K562 (cell line): ENCODE data around the gene UBE2B. TPM values are rescaled to one million over a fixed set of nuclear protein-coding genes. Genes with fewer than 3 reads are reported as not detected.

Experiments
- ATAC-seq: fragments of 200-7000 bp; cut with Tn5 transposase; 3 replicates; pipeline ENCODE4 v1.9.1; 2020; ENCODE audit warnings: moderate library complexity
- BruUV-seq: library from RNA; stranded (reverse); fragments of 400-500 nt; replicated peaks from 2 replicates; lab custom pipeline; 2021; lab: Mats Ljungman, UMichigan
- CTCF ChIA-PET: fragments of 300-600 bp; formaldehyde crosslinking; extraction: SDS; loops from one replicate; lab custom pipeline; 2021; ENCODE audit warnings: low intra/inter-chr PET ratio; lab: Yijun Ruan, JAX
- POLR2A ChIA-PET: fragments of 300-600, 350-650 bp; sonication (Branson Sonifier 250); formaldehyde crosslinking; extraction: SDS; loops from one replicate; lab custom pipeline; 2021; ENCODE audit warnings: antibody characterized with exemption, inconsistent platforms; lab: Yijun Ruan, JAX
- DNase-seq, 4 experiments: peaks; one replicate each; pipeline versions ENCODE4 v3.0.0 to v3.0.0-alpha.2; 2011 to 2018; ENCODE audit warnings: low spot score in 3 of 4, mixed read lengths in 3 of 4; ENCODE audit errors: extremely low read depth in 1 of 4
- FAIRE-seq: peaks from 2 replicates; lab custom pipeline; 2011; peaks lifted over from hg19 to GRCh38; lab: Jason Lieb, UNC
- H2AFZ ChIP-seq: 2 replicates; pipeline ENCODE4 v1.6.0; 2011; ENCODE audit warnings: low read depth, low read length, control low read depth, inconsistent platforms
- H3K27ac ChIP-seq: fragments of 200-600 bp; 3 replicates; pipeline ENCODE4 v1.8.0; 2011; ENCODE audit warnings: low read depth, mild to moderate bottlenecking, control low read depth, inconsistent platforms, low read length, moderate library complexity, mixed read lengths; ENCODE audit errors: extremely low read depth
- H3K27me3 ChIP-seq, 2 experiments: fragments of 300-600 bp in 1 of 2; 2 replicates in 1 of 2; 3 replicates in 1 of 2; pipeline versions ENCODE4 v1.6.0 to v1.8.0; 2011; ENCODE audit warnings: inconsistent platforms in 2 of 2, low read length in 2 of 2, mild to moderate bottlenecking in 1 of 2, mixed read lengths in 1 of 2, moderate library complexity in 1 of 2; ENCODE audit not compliant: control insufficient read depth in 2 of 2, insufficient read depth in 2 of 2
- H3K36me3 ChIP-seq: fragments of 300-600 bp; 3 replicates; pipeline ENCODE4 v1.8.0; 2011; ENCODE audit warnings: mild to moderate bottlenecking, low read length, inconsistent platforms; ENCODE audit not compliant: control insufficient read depth, insufficient read depth
- H3K4me1 ChIP-seq, 2 experiments: fragments of 200-600 bp in 1 of 2; replicated peaks in 1 of 2; 2 replicates in 1 of 2; 3 replicates in 1 of 2; pipeline versions ENCODE4 v1.5.1 to v1.8.0; 2011; ENCODE audit warnings: inconsistent platforms in 2 of 2, low read length in 2 of 2, mild to moderate bottlenecking in 1 of 2, mixed read lengths in 1 of 2, moderate library complexity in 1 of 2; ENCODE audit not compliant: control insufficient read depth in 2 of 2, insufficient read depth in 2 of 2
- H3K4me2 ChIP-seq: 2 replicates; pipeline ENCODE4 v1.6.1; 2011; ENCODE audit warnings: low read length, control low read depth, inconsistent platforms, mixed read lengths; ENCODE audit not compliant: insufficient read depth
- H3K4me3 ChIP-seq: fragments of 200-600 bp; sonication (generic), shearing (Covaris generic); 2 replicates; pipeline ENCODE4 v1.5.1; 2016; ENCODE audit warnings: control low read depth, inconsistent platforms
- H3K79me2 ChIP-seq: fragments of 200-600 bp; 3 replicates; pipeline ENCODE4 v1.8.0; 2011; ENCODE audit warnings: low read length, inconsistent platforms; ENCODE audit not compliant: control insufficient read depth, insufficient read depth
- H3K9ac ChIP-seq, 2 experiments: 2 replicates each; pipeline versions ENCODE4 v1.6.0 to v1.6.1; 2011; ENCODE audit warnings: low read depth in 2 of 2, low read length in 2 of 2, control low read depth in 1 of 2, inconsistent platforms in 1 of 2, mild to moderate bottlenecking in 1 of 2, mixed read lengths in 1 of 2; ENCODE audit not compliant: insufficient read depth in 1 of 2
- H3K9me1 ChIP-seq: one replicate; pipeline ENCODE4 v1.6.0; 2011; ENCODE audit warnings: inconsistent platforms, mild to moderate bottlenecking, low read length, moderate library complexity; ENCODE audit not compliant: control insufficient read depth, insufficient read depth
- H3K9me3 ChIP-seq: replicated peaks from 2 replicates; pipeline ENCODE4 v1.5.1; 2011; ENCODE audit warnings: low read depth, low read length, inconsistent platforms; ENCODE audit not compliant: control insufficient read depth, insufficient read depth
- H4K20me1 ChIP-seq: replicated peaks from 2 replicates; pipeline ENCODE4 v1.6.1; 2011; ENCODE audit warnings: low read length, inconsistent platforms, mixed read lengths; ENCODE audit not compliant: control insufficient read depth, insufficient read depth
- BACH1 ChIP-seq: fragments of 200-800 bp; sonication (Bioruptor generic); IDR thresholded peaks from 2 replicates; pipeline ENCODE4 v1.6.1; 2016; ENCODE audit warnings: missing genetic modification characterization, missing compliant biosample characterization
- CTBP1 ChIP-seq: fragments of 450-650 bp; IDR thresholded peaks from 2 replicates; pipeline ENCODE4 v1.6.1; 2016; ENCODE audit warnings: borderline replicate concordance
- KHSRP ChIP-seq: fragments of 450-650 bp; IDR thresholded peaks from 2 replicates; pipeline ENCODE4 v1.6.1; 2017
- SIN3A ChIP-seq, 2 experiments: fragments of 150-350 bp in 1 of 2; IDR thresholded peaks; 2 replicates each; pipeline ENCODE4 v1.6.1; 2011 to 2016; ENCODE audit warnings: borderline replicate concordance in 2 of 2, low read depth in 2 of 2, low read length in 2 of 2, mild to moderate bottlenecking in 2 of 2, moderate library complexity in 2 of 2; ENCODE audit not compliant: control insufficient read depth in 1 of 2
- ZZZ3 ChIP-seq: fragments of 450-650 bp; IDR thresholded peaks from 2 replicates; pipeline ENCODE4 v1.6.1; 2016; ENCODE audit warnings: antibody characterized with exemption, mild to moderate bottlenecking, moderate library complexity
- WGBS: fragments of 100-300 bp; shearing (Covaris generic); methylation state at CpG from one replicate; pipeline ENCODE4 v1.1.6; 2016; ENCODE audit warnings: low coverage, mixed read lengths; ENCODE audit not compliant: insufficient coverage; ENCODE audit errors: missing lambda C conversion rate; 5-methylcytosine and 5-hydroxymethylcytosine counted together
- in situ Hi-C: fragments of 300-500 bp; cut with MboI; formaldehyde crosslinking; loops from 4 replicates; pipeline ENCODE4 v1.15.0; 2018; ENCODE audit warnings: inconsistent platforms, mixed read lengths
- intact Hi-C: fragments of 100-400 bp; cut with micrococcal nuclease; formaldehyde crosslinking; loops from 2 replicates; pipeline ENCODE4 v1.14.2; 2022
- polyA plus RNA-seq, 8 experiments: library from polyadenylated mRNA; depleted of rRNA in 4 of 8; stranded (reverse) in 5 of 8; unstranded in 3 of 8; fragments of >200 nt; fragmentation: Nextera tagmentation in 2 of 8; fragmentation: Illumina TruSeq in 1 of 8; extraction: Ambion mirVana in 2 of 8; extraction: Trizol in 1 of 8; gene quantifications; 2 replicates each; pipeline versions ENCODE4 v1.2.1 to v1.2.3, GENCODE V29; 2011 to 2014; ENCODE audit warnings: inconsistent platforms in 1 of 8, missing spikeins in 1 of 8
- total RNA-seq, 7 experiments: library from RNA; depleted of rRNA in 6 of 7; stranded (reverse); fragments of >200 nt in 6 of 7; fragmentation: Illumina TruSeq in 2 of 7; extraction: Trizol in 2 of 7; gene quantifications; 2 replicates each; pipeline versions ENCODE4 v1.2.1 to v1.2.3, GENCODE V29; 2011 to 2021; ENCODE audit warnings: low replicate concordance in 1 of 7
- TF ChIP-seq, protein P1 (sequence below): sonication (generic); formaldehyde crosslinking; IDR thresholded peaks from 2 replicates; pipeline ENCODE4 v1.8.0; 2022; ENCODE audit warnings: mild to moderate bottlenecking, missing genetic modification reagents
- TF ChIP-seq, protein P2 (sequence below): sonication (generic); formaldehyde crosslinking; IDR thresholded peaks from 2 replicates; pipeline ENCODE4 v1.9.0; 2022; ENCODE audit warnings: mild to moderate bottlenecking, missing genetic modification reagents

Gene UBE2B
- total and polyA plus RNA-seq, 9 of the 15 experiments (the other 6 are each of a cell fraction or from before 2014, with no cell fraction given) = 13.1 to 198 (median 75.5) TPM

DNA sequence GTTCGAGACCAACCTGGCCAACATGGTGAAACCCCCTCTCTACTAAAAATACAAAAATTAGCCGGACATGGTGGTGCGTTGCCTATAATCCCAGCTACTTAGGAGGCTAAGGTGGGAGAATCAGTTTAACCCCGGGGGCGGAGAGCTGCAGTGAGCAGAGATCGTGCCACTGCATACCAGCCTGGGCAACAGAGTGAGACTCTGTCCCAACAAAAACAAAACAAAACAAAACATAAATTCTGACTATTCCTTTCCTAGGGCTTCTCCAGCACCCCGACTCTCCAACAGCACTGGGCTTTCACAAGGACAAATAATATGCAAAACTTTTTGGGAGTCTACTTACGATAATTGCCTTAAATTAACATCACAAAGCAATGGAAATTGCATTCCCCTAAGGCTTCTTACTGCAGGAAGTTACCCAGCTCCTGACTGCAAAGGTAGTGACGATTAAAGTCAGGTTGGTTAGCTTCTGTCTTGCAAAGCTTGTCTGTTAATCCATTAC, 56.2 kb downstream of the UBE2B start (continued):
- TF ChIP-seq, protein P1, sequence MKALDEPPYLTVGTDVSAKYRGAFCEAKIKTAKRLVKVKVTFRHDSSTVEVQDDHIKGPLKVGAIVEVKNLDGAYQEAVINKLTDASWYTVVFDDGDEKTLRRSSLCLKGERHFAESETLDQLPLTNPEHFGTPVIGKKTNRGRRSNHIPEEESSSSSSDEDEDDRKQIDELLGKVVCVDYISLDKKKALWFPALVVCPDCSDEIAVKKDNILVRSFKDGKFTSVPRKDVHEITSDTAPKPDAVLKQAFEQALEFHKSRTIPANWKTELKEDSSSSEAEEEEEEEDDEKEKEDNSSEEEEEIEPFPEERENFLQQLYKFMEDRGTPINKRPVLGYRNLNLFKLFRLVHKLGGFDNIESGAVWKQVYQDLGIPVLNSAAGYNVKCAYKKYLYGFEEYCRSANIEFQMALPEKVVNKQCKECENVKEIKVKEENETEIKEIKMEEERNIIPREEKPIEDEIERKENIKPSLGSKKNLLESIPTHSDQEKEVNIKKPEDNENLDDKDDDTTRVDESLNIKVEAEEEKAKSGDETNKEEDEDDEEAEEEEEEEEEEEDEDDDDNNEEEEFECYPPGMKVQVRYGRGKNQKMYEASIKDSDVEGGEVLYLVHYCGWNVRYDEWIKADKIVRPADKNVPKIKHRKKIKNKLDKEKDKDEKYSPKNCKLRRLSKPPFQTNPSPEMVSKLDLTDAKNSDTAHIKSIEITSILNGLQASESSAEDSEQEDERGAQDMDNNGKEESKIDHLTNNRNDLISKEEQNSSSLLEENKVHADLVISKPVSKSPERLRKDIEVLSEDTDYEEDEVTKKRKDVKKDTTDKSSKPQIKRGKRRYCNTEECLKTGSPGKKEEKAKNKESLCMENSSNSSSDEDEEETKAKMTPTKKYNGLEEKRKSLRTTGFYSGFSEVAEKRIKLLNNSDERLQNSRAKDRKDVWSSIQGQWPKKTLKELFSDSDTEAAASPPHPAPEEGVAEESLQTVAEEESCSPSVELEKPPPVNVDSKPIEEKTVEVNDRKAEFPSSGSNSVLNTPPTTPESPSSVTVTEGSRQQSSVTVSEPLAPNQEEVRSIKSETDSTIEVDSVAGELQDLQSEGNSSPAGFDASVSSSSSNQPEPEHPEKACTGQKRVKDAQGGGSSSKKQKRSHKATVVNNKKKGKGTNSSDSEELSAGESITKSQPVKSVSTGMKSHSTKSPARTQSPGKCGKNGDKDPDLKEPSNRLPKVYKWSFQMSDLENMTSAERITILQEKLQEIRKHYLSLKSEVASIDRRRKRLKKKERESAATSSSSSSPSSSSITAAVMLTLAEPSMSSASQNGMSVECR (CRISPR knock-in tag) = no peak
- TF ChIP-seq, protein P2, sequence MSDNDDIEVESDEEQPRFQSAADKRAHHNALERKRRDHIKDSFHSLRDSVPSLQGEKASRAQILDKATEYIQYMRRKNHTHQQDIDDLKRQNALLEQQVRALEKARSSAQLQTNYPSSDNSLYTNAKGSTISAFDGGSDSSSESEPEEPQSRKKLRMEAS (CRISPR knock-in tag) = no peak
- TF ChIP-seq BACH1 (no peak), ZZZ3 (no peak), KHSRP (no peak)
- TF ChIP-seq, all 486 proteins: peak for 0

DNA sequence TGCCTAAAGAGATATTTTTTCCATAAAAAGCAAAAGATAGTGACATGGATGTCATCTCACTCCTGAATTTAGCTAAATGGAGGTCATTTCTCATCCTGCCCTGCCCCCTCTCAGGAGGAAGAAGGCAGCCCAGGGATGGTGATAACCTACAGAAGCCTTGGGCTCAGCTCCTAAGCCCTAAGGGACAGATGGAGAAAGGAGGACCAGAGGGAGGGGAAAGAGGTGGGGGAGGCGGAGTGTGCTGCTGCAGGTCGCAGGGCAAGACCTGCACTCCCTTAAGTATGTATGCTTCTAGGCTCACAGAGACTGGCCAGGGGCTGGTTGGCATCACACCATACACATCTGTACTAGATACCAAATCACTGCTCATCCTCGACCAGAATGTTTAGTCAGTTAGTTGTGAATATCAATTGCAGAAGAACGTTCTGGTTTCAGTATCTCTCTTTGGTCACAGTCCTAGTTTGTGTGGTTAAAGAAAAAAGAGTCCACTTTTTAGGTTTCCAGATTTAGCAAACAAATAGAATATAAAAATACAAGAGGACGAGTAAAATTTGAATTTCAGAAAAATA, 58.7 kb downstream of the UBE2B start:
- FAIRE-seq = no peak
- H3K79me2 ChIP-seq = no peaks in the 10 kb centered on the region
- ChIA-PET POLR2A (interaction anchor here (1.8 kb wide), 1 partner anchor 9 kb away, joined by 5 read pairs; no protein-coding TSS in a partner anchor), CTCF (no interaction called here)
- peak; percentile 36; the same call in 2 of the 3 replicates for ATAC-seq
- BruUV-seq = no TSS peak
- TF ChIP-seq SIN3A (IDR thresholded peaks at IDR 0.05; ENCODE audit: borderline replicate concordance in 2 of 2, control insufficient read depth in 1 of 2, low read depth in 2 of 2, low read length in 2 of 2) = no peak
- peak; percentile 12; the same call in 1 of the 2 replicates for TF ChIP-seq CTBP1
- no peak overlapping the region for H3K27ac ChIP-seq
- H4K20me1 ChIP-seq = no peaks in the 10 kb centered on the region
- H3K9me3 ChIP-seq = no peaks in the 10 kb centered on the region
- no peaks in the 10 kb centered on the region for H3K9me1 ChIP-seq
- in situ Hi-C loops (no loop called here), intact Hi-C loops (no loop called here)
- DNase-seq = no peak
- H3K4me2 ChIP-seq = no peak overlapping the region
- no peak overlapping the region for H3K4me3 ChIP-seq
- no peaks in the 10 kb centered on the region for H3K36me3 ChIP-seq
- H2AFZ ChIP-seq = no peak overlapping the region
- H3K9ac ChIP-seq = no peak overlapping the region; a peak in 1 of 4 replicates
- H3K27me3 ChIP-seq = no peaks in the 10 kb centered on the region
- H3K4me1 ChIP-seq = no peaks in the 10 kb centered on the region
- 5% methylated on average over 5 of the region's 5 CpGs for WGBS
